ENCODE results near the gene UBXN11.
A peak's percentile ranks its signal among the peaks of the same experiment; 100 is the strongest.

The UBXN11 gene, protein sequence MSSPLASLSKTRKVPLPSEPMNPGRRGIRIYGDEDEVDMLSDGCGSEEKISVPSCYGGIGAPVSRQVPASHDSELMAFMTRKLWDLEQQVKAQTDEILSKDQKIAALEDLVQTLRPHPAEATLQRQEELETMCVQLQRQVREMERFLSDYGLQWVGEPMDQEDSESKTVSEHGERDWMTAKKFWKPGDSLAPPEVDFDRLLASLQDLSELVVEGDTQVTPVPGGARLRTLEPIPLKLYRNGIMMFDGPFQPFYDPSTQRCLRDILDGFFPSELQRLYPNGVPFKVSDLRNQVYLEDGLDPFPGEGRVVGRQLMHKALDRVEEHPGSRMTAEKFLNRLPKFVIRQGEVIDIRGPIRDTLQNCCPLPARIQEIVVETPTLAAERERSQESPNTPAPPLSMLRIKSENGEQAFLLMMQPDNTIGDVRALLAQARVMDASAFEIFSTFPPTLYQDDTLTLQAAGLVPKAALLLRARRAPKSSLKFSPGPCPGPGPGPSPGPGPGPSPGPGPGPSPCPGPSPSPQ

DNA sequence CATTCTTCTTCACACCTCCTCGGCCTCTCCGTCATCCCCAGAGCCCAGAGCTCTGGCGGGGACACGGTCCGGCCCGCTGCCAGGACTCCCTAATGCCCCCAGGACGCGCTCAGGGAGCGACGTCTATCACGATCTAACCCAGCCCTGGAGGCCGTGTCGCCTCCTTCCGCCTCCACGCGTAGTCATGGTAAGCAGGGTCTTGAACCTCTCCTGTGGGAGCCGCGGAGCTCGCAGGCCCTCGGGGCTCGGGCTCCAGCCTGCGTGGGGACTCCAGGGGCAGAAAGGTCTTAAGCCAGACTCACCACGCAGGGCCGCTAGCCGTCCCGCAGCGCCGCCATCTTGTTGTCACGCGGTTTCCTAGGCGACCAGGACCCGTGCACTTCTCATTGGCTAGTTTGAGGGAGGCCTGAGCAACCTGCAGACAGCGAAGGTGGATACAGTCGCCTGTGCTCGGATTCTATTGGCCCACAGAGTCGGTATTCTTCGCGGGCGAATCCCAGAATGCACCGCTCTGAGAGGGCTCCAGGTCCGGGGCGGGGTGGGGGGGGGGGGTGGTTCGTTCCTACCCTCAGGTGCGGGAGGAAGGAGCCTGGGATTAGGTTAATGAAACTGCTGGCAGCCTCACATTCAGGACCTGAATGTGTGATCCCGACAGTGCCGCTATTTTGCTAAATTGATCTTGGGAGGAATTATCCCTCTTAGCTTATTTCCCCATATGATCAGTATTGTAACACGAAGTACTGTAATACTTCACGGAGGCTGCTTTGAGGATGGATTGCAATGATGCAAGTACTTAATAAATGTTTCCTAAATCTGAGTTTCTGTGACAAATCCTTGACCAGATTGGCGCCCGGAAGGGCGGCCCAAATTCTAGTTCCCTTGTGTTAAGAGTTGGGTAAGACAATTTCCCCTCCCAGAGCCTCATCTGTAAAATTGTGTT, at the start of gene UBXN11:
Gene UBXN11 (minus strand): TSS at position 347 of the 940 bp plus-strand sequence. CDS start 3,753 bp downstream, outside the sequence.
- peak; percentile 80 to 93 for DNase-seq (ENCODE audit: extremely low read depth in 1 of 2, low read depth in 1 of 2)

DNA sequence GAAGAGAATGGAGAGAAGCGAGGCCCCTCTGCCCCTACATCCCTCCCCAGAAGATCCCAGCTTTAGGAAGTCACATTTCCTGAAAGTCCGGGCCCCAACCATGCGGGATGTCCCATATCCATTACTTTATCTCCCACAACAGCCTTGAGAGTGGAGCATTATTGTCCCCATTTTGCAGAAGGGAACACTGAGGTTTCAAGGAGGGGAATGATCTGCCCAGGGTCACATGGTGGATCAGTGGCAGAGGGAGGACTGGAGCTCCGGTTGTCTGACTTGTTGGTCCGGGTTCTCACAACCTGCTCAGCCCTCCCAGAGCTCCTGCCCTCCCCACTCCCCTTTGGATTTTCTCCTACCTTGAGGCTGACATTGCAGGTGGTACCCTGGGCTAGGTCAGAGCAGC, 49.7 kb upstream of the UBXN11 start:
- no peak for DNase-seq (ENCODE audit: extremely low read depth in 1 of 2, low read depth in 1 of 2)

GRCh38 chr1:26354972-26355371, 48.5 kb upstream of the UBXN11 start:
- no peak for DNase-seq (ENCODE audit: extremely low read depth in 1 of 2, low read depth in 1 of 2)

DNA sequence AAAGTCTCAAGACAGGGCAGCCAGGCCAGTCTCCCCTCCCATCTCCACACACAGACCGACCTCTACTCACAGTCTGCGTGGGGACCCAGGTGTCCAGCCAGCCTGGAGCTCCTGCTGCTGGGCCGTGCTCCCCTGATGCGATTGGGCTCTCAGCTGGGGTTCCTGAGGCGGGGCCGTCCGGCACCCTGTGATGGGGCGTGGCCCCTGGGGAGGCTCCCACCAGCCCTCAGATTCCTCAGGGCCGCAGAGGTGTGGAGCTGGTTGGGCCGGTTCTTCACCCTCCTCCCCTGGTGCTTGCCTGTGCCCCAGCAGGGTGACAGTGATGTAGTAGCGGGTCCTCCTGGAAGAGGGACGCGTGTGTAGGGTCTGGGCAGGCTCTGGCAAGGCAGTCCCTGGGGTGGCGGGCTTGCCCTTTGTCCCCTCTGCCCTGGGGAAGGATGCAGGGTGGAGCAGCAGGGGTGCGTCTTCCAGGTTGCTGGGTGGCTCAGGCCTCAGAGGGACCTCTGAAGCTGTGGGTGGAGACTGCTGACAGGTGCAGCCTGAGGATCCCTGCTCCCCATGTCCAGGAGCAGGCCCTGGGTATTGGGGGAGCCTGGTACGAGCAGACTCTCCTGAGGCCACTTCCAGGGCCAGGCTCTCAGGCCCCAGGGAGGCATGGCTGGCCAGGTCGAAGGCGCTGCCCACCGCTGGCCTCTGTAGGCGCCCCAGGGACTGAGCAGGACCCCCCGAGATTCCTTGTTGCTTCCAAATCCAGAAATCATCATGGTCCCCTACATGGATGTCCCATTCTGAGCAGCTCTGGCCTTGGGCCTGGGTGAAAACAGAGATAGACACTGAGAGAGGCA, 47.8 kb upstream of the UBXN11 start, which contains the start of gene CRYBG2:
Gene CRYBG2 (minus strand): TSS at position 155 of the 845 bp plus-strand sequence. CDS start 7,473 bp downstream, outside the sequence.
- DNase-seq (ENCODE audit: extremely low read depth in 1 of 2, low read depth in 1 of 2), result no peak

DNA sequence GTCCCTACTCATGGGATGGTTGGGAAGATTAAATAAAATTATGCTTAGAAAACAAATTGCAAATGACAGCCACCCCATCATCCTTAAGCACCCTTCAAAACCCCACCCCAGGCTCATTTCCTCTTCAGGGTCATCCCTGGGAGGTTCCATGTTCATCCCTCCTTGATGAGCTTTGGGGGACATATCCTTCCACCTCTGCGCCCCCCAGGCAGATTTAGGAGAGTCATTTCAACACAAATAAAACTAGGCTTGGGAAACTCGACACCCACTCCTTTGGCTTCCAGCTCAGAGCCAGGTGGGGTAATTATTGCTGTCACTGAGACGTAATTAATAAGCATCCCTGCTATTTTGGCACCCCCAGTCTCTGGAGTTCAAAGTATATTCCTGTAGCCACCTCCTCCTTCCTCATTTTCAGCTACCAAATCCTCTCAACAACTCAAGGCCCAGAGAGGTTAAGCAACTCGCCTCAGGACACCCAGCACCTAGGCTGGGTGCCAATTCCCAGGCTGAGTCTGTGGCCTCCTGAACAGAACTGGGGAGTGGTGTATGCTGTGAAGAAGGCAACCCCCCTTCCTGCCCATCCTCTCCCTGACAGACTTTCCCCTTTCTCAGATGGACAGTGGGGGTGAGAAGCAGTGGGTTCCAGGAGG, 46.9 kb upstream of the UBXN11 start:
- DNase-seq (ENCODE audit: extremely low read depth in 1 of 2, low read depth in 1 of 2), result no peak

DNA sequence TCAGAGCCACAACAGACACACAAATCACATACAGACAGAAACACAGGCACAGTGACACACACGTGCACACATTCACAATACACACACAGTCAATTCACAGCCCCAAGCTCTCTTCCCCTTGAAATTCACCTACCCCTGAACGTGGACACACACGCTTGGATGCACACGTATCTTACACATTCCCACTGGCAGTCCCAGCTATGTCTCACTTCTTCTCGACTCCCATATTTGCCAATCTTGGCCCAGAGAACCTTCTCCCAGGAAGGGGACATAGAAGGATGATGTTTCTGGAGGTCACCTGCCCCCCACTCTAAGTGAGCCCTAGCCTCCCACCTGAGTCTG, 45.9 kb upstream of the UBXN11 start:
- DNase-seq (ENCODE audit: extremely low read depth in 1 of 2, low read depth in 1 of 2), result no peak

- no peak for DNase-seq (ENCODE audit: extremely low read depth in 1 of 2, low read depth in 1 of 2)
These were observed 45.3 kb upstream of the UBXN11 start for GRCh38 chr1:26351590-26352337.

- DNase-seq (ENCODE audit: extremely low read depth in 1 of 2, low read depth in 1 of 2), result no peak
These were observed 44.5 kb upstream of the UBXN11 start for GRCh38 chr1:26350701-26351589.

GRCh38 chr1:26350343-26350700, 43.9 kb upstream of the UBXN11 start:
- no peak for DNase-seq (ENCODE audit: extremely low read depth in 1 of 2, low read depth in 1 of 2)

DNA sequence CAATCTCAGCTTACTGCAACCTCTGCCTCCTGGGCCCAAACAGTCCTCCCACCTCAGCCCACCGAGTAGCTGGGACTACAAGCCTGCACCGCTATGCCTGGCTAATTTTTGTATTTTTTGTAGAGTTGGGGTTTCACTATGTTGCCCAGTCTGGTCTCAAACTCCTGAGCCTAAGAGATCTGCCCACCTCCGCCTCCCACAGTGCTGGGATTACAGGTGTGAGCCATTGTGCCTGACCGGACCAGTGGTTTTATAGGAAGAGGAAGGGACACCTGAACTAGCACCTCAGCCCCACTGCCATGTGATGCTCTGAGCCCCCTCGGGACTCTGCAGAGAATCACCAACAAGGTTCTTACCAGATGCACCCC, 43.4 kb upstream of the UBXN11 start:
- DNase-seq (ENCODE audit: extremely low read depth in 1 of 2, low read depth in 1 of 2), result no peak

DNA sequence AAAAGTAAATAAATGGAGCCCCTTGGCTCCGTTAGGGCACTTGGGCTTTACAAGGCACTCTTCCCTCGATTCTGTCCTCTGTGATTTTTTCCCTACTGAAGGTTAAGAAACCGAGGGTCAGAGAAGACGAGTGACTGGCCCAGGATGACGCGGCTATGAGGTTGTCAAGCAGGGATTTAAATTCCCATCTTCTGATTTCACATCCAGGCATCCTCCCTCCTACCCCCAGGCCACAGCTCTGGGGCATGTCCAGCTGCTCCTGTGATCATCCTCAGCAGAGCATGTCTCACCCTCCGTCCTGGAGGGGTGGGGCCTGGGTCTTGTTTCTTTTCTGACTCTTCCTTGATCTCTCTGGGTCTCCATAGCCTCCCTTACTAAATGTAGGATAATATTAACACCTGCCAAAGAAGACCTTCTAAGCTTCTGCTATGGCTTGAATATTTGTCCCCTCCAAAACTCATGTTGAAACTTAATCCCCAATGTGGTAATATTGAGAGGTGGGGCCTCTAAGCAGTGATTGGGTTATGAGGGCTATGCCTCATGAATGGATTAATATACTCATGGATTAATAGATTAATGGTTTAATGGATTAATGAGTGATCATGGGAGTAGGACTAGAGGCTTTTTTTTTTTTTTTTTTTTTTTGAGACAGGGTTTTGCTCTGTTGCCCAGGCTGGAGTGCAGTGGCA, 42.9 kb upstream of the UBXN11 start:
- no peak for DNase-seq (ENCODE audit: extremely low read depth in 1 of 2, low read depth in 1 of 2)

DNA sequence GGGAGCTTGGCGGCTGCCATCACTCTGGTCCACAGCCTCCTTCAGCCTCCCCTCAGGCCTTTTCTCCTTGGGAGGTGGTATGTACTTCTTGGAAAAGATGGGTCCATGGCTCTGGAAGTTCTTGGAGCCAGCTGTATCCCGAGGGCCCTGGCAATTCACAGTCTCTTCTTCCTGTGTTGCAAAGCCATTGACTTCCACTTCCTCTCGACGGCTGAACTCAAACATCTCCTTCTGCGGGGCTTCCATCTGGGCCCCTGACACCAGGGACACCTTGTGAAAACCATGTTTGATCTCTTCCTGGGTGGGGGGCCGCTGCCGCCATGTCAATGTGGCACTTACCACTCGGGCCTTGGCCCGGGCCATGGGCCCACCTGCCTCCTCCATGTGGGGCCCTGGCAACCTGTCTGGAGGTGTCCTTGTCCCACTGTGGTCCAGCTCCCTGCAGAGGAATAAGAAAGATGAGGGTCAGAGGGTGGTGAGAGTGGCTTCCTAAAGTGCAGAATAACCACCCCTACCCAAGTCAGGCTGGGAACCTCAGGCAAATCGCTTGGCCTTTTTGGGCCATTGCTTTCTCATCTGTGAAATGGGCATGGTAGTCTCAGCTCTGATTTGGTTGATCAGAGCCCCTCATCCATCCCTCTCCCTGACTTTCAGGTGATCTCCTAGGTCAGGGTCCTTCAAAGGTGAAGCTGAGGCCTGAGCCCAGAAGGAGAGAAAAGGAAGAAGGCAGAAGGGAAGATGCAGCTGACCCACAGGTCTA, 40.0 kb upstream of the UBXN11 start:
- no peak for DNase-seq (ENCODE audit: extremely low read depth in 1 of 2, low read depth in 1 of 2)

DNA sequence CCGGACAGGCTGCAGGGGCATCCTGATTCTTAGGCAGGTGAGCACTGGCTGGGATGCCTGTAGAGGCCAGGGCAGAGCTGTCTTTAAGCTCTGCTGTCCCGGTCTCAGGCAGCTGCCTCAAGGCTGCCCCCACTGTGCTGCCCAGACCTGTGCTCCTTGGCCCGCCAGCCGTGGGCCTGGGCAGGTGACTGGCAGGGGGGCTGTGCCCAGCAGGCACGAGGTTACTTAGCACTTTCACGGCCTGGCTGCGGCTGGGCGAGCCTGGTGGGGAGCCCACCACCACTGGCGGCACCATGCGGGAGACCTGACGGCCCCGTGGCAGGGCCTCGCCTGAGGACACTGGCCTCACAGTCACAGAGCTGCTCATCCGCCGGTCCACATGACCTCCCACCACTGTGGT, 39.3 kb upstream of the UBXN11 start:
- no peak for DNase-seq (ENCODE audit: extremely low read depth in 1 of 2, low read depth in 1 of 2)

GRCh38 chr1:26344147-26344920, 37.9 kb upstream of the UBXN11 start:
- DNase-seq (ENCODE audit: extremely low read depth in 1 of 2, low read depth in 1 of 2), result no peak

GRCh38 chr1:26340047-26340481, 33.6 kb upstream of the UBXN11 start:
- no peak for DNase-seq (ENCODE audit: extremely low read depth in 1 of 2, low read depth in 1 of 2)

DNA sequence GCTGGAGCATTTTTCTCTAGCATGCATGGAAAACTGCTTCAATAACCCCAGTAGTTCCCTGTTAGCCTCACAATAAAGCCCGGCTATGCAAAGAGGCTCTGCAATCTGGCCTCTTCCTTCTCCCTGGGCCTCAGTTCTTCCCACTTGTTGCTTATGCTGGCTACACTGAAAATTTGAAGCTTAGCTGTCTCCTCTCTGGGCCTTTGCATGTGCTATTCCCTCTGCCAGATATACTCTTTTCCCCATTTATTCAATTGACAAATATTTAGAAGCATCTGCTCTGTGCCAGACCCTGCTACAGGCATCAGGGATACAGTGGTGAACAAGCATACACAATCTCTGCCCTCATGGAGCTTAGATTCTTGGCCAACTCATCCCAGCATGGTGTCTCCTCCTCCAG, 32.2 kb upstream of the UBXN11 start:
- no peak for DNase-seq (ENCODE audit: extremely low read depth in 1 of 2, low read depth in 1 of 2)

Measured in stimulated activated CD8-positive, alpha-beta memory T cell treated with anti-CD3 and anti-CD28 coated beads, Interleukin-7, amount 100 ng/mL, for 48 hours (primary cell).